Subcutaneous adipose tissue (tissue), 4 donors: ENCODE data around the gene ERBB4. TPM values are rescaled to one million over a fixed set of nuclear protein-coding genes. Genes with fewer than 3 reads are reported as not detected.

Source experiments
- total RNA-seq, 4 donors: library from RNA; depleted of rRNA; stranded (reverse); fragments of >200 nt; gene quantifications; one replicate each; pipeline ENCODE4 v1.1.0, GENCODE V29; 2016
- TF ChIP-seq, protein P1 (sequence below): fragments of 450-650 bp; IDR thresholded peaks from one replicate; pipeline ENCODE4 v1.5.1; 2016; ENCODE audit warnings: low read depth, mild to moderate bottlenecking, control low read depth, antibody characterized with exemption, moderate library complexity

Gene ERBB4
- total RNA-seq, 4 donors from 2014 or later, result 0.17 to 1.5 (median 0.71) TPM

DNA sequence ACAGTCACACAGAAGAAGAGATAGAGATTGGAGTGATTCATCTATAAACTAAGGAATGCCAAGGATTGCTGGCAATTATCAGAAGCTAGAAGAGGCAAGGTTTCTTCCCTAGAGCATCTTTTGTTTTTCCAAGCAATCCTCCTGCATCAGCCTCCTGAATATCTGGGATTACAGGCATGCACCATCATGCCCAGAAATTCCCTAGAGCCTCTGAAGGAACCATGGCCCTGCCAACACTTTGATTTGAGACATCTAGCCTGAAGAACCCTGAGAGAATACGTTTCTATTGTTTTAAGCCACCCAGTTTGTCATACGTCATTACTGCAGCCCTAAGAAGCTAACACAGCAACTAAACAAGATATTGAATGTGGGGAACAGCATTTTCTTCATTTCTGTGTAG, 525.0 kb downstream of the ERBB4 start:
- TF ChIP-seq, protein P1, sequence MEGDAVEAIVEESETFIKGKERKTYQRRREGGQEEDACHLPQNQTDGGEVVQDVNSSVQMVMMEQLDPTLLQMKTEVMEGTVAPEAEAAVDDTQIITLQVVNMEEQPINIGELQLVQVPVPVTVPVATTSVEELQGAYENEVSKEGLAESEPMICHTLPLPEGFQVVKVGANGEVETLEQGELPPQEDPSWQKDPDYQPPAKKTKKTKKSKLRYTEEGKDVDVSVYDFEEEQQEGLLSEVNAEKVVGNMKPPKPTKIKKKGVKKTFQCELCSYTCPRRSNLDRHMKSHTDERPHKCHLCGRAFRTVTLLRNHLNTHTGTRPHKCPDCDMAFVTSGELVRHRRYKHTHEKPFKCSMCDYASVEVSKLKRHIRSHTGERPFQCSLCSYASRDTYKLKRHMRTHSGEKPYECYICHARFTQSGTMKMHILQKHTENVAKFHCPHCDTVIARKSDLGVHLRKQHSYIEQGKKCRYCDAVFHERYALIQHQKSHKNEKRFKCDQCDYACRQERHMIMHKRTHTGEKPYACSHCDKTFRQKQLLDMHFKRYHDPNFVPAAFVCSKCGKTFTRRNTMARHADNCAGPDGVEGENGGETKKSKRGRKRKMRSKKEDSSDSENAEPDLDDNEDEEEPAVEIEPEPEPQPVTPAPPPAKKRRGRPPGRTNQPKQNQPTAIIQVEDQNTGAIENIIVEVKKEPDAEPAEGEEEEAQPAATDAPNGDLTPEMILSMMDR, result no peak

DNA sequence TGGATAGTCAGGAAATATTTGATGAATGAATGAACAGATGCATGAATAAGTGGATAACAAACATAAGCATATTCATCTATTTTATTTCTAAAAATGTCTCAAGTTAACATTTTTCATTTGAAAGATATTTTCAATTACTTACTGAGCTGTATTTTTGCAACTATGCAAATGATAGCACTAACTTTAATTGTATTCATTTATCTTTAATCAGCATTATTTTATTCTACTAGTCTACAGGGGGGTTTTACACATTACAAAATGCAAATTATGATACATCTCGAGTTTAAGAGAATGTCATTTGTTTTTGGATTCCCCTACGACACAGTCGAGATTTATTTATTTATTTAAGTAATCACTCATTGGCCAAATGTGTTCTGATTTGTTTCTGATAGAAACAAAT, 530.6 kb downstream of the ERBB4 start:
- TF ChIP-seq, protein P1, result no peak

DNA sequence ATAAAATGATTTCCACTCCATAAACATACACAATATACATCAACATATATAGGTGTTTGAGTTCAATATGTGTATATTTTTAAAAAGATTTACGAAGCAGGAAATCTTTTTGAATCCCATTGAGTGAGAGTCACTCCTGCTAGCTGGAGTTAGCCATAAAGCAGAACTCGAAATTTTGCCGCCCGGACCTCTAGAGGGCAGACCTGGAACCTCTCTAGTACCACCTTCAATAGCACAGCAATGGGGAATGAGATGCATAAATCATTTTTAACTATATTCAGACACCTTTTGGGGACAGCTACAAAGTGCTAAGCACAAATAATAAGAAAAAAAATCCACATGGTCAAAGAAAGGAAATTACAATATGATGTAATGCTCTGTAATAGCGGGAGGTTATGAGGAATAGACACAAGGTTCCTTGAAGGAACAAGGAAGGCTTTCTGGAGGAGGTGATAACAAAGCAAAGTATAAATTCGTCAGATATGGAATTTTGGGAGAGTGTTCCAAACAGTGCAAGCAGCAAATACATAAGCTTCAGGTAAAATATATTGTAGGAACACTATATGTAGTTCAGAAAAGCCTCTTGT, 533.4 kb downstream of the ERBB4 start:
- TF ChIP-seq, protein P1, result no peak

DNA sequence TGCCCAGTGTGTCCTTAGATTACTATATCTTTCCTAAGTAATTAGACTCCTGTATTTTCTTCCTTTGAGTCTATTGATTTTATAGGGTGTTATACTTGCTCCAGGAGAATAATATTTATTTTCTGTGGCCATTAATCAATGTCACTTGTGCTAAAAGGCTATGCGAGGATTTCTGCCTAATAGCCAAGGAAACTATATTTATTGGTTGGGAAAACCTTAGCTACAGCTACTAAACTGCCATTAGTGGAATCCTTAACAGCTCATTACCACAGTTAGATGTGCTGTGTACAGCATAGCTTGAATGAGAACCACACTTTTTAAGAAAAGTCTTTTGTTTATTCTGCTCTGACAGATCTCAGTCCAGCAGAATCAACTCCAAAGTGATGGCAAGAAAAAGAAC, 537.3 kb downstream of the ERBB4 start:
- TF ChIP-seq, protein P1, result no peak

DNA sequence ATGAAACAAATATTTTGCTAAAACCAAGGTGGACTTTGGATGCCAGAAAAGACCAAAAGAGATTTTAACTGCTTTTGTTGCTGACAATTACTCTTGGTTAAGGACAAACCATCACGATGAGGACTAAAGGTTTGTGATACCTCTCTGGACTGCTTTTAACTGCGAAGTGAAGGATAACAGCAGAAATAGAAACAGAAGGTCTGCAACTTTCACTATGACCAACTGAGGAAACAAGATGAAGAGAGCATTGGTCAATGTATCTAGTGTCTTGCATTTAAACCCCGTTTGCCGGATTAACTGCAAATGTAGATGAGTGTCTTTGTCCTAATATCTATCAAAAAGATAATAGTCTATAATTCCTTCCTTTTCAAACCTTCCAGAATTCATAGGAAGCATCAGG, 541.7 kb downstream of the ERBB4 start:
- TF ChIP-seq, protein P1, result no peak

DNA sequence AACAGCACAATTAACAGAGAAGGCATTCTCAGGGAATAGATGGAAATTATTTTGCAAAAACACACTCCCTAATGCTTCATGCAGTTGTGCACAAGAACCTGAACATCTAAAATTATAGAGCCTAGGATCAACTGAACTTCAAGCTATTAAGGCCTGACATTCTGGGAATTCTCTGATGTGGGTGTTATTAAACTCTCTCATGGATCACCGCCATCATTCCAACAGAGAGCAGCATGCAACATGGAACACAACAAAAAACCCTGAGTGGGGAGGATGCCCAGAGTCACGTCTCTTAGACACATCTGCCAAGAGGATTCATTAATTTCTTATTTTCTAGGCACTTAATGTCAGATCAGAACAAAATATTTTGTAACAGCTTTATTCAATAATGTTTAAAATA, 543.8 kb downstream of the ERBB4 start:
- TF ChIP-seq, protein P1, result no peak

DNA sequence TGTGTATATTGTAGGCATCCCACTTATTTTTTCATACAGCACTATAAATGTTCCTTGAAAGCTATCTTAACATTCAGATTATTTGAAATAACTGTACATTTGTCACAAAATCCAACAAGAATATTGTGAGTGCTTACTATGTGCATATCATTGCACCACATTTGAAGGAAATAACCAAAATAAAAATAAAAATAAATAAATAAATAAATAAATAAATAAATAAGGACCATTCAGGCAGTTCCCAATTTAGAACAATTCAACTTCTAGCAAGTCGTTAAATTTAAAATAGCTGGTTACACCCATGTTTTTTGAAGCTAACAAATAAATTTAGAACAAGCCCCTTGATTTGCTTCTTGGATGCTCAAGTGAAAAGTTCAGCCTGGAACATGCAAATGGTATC, 548.3 kb downstream of the ERBB4 start:
- TF ChIP-seq, protein P1, result no peak
